ENCODE results near the gene OR4D1.

OR4D1 gene

GRCh38 chr17:58193641-58194255 lies 45.6 kb downstream of the OR4D1 start:
- no peak for DNase-seq (ENCODE audit: low read depth in 2 of 2)

DNA sequence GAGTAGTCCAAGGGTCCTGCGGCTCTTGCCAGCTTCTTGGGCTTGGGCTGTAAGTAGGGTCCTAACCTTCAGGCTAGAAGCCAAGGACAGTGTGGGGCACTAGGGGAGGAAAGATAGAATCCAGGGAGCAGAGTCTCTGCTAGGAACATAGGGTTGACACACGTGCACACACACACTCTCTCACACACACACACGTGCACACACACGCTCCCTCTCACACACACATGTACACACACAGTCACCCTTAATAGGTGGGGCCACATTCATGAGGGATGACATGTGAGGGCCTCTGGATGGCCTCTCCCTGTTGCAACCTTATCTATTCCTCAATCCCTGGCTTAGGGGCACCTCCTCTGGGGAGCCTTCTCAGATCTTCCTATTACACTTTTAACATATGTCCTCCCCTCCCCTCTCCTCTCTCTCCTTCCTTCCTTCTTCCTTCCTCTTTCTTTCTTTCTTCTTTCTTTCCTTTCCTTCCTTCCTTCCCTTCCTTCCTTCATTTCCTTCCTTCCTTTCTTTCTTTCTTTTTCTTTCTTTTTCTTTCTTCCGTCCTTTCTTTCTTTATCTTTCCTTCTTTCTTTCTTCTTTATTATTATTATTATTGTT lies 47.4 kb downstream of the OR4D1 start:
- no peak for DNase-seq (ENCODE audit: low read depth in 2 of 2)

GRCh38 chr17:58196610-58197009 lies 48.4 kb downstream of the OR4D1 start:
- no peak for DNase-seq (ENCODE audit: low read depth in 2 of 2)

- peak; percentile 42 to 43 for DNase-seq (ENCODE audit: low read depth in 2 of 2)
Measured at GRCh38 chr17:58200024-58200633, 51.9 kb downstream of the OR4D1 start.

- no peak for DNase-seq (ENCODE audit: low read depth in 2 of 2)
Measured at GRCh38 chr17:58202859-58203258, 54.7 kb downstream of the OR4D1 start.

- DNase-seq (ENCODE audit: low read depth in 2 of 2) = no peak
Measured at GRCh38 chr17:58204796-58205195, 56.6 kb downstream of the OR4D1 start.

GRCh38 chr17:58205936-58206335 lies 57.8 kb downstream of the OR4D1 start:
- DNase-seq (ENCODE audit: low read depth in 2 of 2) = no peak

DNA sequence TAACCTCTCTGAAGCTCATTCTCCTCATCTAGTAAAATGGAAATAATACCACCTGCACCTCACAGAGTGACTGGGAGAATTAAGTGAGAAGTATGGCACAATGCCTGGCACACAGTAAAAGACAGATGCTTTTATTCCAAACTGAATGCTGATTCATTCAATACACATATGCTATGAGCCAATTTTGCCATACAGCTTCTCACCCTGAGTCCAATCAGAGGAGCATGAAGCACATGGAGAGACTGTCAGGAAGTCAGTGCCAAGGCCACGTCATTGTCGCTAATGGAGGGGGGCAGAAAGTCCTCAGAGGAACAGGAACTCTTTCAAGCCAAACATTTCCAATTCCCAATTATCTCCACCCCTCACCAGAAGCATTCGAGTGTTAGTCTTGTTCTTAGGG lies 59.3 kb downstream of the OR4D1 start:
- DNase-seq (ENCODE audit: low read depth in 2 of 2) = no peak

DNA sequence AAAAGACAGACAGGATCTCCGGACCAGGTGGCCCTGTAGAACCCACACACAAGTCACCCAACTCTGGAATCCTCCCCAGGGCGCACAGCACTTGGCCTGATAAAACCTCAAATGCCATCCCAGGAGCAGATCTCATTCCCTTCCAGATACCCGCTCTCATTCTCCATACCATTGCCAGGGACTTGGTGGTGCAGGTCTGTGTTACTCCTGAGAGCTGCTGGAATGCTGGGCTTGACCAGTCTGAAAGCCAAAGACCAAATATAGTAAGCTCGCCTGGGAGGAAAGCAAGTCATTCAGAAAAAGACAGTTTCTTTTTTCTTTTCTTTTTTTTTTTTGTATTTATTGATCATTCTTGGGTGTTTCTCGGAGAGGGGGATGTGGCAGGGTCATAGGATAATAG lies 60.2 kb downstream of the OR4D1 start:
- no peak for DNase-seq (ENCODE audit: low read depth in 2 of 2)

Data from stimulated activated CD4-positive, alpha-beta T cell treated with anti-CD3 and anti-CD28 coated beads, Interleukin-15, amount 100 ng/mL, for 48 hours (primary cell).